GM19023 (cell line): ENCODE results near the gene ZNF81.
"Not testable (repeated sequence)": the region's sequence is repeated elsewhere in the genome, so short reads cannot be mapped to it uniquely, and the experiment has no call there.

Source experiments
- ATAC-seq: cut with Tn5 transposase; IDR thresholded peaks from one replicate; pipeline ENCODE4 v1.9.1; 2021; ENCODE audit warnings: mild to moderate bottlenecking, moderate library complexity; ENCODE audit not compliant: unreplicated experiment

Gene ZNF81

GRCh38 chrX:47931970-47932369 lies 95.3 kb downstream of the ZNF81 start:
- not testable (repeated sequence) for ATAC-seq

- no peak for ATAC-seq
Measured at GRCh38 chrX:47933946-47934345, 97.2 kb downstream of the ZNF81 start.

DNA sequence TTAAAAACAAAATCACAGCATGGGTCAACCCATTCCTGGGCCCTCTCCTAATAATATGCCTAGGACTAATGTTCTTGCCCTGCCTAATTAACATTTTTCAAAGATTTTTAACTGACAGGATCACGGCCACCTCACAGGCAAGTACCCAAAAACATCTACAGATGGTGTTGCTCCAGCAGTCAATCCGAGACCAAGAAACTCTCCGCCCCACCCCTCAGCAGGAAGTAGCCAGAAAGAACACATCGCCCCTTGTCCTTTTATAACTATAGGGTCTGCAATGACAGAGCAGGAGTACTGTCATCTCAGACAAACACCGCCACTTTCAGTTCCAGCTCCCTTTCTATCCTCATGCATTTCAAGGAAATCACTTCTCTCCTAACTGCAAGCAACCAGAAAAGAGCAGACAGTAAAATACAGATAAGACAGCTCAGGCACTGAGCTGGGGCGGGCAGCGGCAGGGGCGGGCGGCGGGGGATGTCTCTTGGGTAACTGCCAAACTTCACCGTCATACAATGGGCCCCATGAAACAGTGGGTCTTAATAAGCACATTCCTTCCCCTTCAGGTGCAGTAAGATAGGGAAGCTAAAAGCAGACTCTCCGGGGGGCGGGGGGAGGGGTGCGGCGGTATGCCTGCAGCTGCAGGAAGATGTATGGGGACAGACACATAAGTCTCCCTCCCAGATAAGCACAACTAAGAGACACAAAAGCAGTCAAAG lies 99.7 kb downstream of the ZNF81 start:
- no peak for ATAC-seq

DNA sequence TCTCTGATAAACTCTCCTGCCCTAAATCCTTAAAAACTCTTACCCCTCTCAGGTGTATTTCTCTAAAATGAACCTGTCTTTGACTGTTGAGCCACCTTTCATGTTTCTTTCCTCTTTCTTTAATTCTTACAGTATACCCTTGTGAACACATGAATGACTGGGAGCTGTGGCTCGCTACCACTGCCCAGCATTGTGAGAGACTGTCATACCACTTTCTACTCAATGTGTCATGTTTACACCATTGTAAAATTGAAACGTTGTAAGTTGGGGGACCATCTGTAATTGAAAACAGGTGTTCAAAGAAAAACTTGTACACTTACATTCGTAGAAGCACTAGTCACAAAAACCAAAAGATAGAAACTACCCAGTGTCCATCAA lies 100.2 kb downstream of the ZNF81 start:
- ATAC-seq: no peak

GRCh38 chrX:47940448-47940847 lies 103.7 kb downstream of the ZNF81 start:
- no peak for ATAC-seq

GRCh38 chrX:47941423-47941822 lies 104.7 kb downstream of the ZNF81 start:
- ATAC-seq: no peak

- ATAC-seq: not testable (repeated sequence)
Measured at GRCh38 chrX:47955295-47955694, 118.6 kb downstream of the ZNF81 start.

DNA sequence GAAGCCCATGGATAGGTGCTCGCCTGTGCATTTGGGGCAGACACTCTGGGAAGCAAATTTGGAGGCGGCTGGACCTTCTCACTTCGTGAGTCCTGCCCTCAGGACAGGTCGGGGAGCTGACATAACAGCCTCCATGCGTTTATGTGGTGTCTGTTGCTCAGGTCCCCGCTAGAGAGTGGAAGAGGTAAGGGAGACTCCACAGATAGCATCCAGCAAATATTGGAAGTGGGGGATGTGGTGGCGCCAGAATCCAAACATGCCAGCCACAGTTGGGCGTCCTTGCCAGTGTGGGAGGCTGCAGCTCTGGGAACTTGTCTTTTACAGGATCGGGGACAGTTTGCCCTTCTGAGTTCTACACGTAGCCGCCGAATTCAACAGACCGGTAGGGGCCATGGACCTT lies 119.3 kb downstream of the ZNF81 start:
- no peak for ATAC-seq

- not testable (repeated sequence) for ATAC-seq
Measured at GRCh38 chrX:47958206-47958605, 121.5 kb downstream of the ZNF81 start.

DNA sequence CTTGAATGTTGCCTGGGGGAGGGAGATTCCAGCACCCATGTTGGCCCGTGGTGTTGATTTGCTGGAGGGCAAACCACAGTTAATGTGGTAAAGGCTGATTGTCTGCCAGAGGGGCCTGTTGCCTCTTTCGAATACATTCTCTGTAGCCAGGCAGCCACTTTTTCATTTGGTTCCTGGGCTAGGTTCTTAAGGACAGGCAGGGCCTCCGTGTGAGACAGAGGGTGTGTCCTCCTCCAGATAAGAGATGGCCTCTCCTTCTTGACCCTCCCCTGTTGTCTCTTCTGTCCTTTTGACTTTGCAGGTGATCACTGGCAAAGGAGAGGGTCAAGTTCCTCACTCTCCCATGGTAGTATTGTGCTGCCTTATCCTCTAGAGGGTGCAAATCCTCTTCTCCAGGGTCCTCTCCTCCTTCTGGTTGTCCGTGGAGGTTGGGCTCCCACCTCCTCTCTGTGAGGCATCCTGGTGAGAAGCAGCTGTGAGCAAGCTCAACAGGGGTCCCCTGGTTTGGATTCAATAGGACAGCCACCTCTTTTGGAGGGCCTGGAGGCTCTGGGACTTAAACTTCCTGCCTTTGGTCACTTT lies 122.2 kb downstream of the ZNF81 start:
- ATAC-seq: no peak

DNA sequence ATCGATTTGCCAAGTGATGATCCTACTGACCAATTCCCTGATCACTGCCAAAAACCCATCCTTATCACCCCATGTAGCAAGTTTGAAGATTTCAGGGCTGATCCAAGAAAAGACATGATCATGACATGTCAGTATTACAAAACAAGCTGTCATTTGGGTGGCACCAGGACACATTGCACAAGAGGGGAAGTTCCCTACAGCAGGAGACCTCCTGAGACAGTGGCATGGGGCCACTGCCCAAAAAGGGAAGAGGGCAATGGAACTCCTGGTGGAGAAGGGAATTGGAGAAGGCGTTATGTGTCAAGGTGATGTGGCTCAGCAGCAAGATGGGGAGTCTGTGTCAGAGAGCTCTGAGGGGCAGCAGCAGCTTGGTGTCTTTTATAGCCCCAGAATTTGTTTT lies 123.7 kb downstream of the ZNF81 start:
- ATAC-seq: no peak

DNA sequence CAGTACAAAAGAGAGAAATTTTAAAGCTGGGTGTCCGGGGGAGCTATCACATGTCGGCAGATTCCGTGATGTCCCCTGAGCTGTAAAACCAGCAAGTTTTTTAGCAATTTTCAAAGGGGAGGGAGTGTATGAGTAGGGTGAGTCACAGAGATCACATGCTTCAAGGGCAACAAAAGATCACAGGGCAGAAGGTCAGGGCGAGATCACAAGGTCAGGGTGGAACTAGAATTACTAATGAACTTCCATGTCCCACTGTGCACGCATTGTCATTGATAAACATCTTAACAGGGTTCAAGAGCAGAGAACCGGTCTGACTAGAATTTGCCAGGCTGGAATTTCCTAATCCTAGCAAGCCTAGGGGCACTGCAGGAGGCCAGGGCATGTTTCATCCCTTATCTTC lies 125.1 kb downstream of the ZNF81 start:
- ATAC-seq: not testable (repeated sequence)

DNA sequence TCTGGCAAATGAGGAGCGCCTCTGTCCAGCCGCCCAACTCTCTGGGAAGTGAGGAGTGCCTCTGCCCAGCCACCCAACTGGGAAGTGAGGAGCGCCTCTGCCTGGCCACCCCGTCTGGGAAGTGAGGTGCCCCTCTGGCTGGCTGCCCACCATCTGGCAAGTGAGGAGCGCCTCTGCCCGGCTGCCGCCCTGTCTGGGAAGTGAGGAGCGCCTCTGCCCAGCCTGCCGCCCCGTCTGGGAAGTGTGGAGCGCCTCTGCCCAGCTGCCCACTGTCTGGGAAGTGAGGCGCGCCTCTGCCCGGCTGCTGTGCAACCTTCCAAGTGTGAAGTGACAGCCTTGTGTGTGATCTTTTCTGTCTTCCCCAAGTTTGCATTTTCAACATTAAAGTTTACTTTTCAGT lies 128.8 kb downstream of the ZNF81 start:
- not testable (repeated sequence) for ATAC-seq
